HG02884 (cell line): Measurements from ENCODE around the gene FKBP1A.

ENCODE experiments used
- ATAC-seq: cut with Tn5 transposase; IDR thresholded peaks from one replicate; pipeline ENCODE4 v1.9.1; 2021; ENCODE audit warnings: mild to moderate bottlenecking, moderate library complexity; ENCODE audit not compliant: unreplicated experiment

FKBP1A gene

GRCh38 chr20:1392693-1393506, at the start of gene FKBP1A:
Gene FKBP1A (minus strand): TSS chr20:1393054. CDS start chr20:1392998, 56 bp downstream.
- peak; percentile 72 for ATAC-seq

- ATAC-seq = no peak
Measured at GRCh38 chr20:1442304-1442703, 49.5 kb upstream of the FKBP1A start.

- ATAC-seq = no peak
Measured at GRCh38 chr20:1441133-1441532, 48.3 kb upstream of the FKBP1A start.

- ATAC-seq = no peak
Measured at GRCh38 chr20:1440024-1440423, 47.2 kb upstream of the FKBP1A start.

GRCh38 chr20:1438361-1438760, 45.5 kb upstream of the FKBP1A start:
- no peak for ATAC-seq

- no peak for ATAC-seq
Measured at GRCh38 chr20:1437235-1437904, 44.5 kb upstream of the FKBP1A start.

- no peak for ATAC-seq
Measured at GRCh38 chr20:1436263-1436662, 43.4 kb upstream of the FKBP1A start.

GRCh38 chr20:1435337-1435699, 42.5 kb upstream of the FKBP1A start:
- ATAC-seq = no peak

- ATAC-seq = peak; percentile 83
Measured at GRCh38 chr20:1434571-1435336, 41.9 kb upstream of the FKBP1A start.

- ATAC-seq = no peak
Measured at GRCh38 chr20:1431158-1431557, 38.3 kb upstream of the FKBP1A start.

GRCh38 chr20:1430004-1430451, 37.2 kb upstream of the FKBP1A start:
- ATAC-seq = no peak

- ATAC-seq = no peak
Measured at GRCh38 chr20:1429143-1429728, 36.4 kb upstream of the FKBP1A start.

GRCh38 chr20:1427457-1428054, 34.7 kb upstream of the FKBP1A start:
- ATAC-seq = no peak

- ATAC-seq = no peak
Measured at GRCh38 chr20:1426231-1426849, 33.5 kb upstream of the FKBP1A start.

- no peak for ATAC-seq
Measured at GRCh38 chr20:1424336-1424735, 31.5 kb upstream of the FKBP1A start.

GRCh38 chr20:1423625-1424106, 30.8 kb upstream of the FKBP1A start:
- ATAC-seq = no peak

- no peak for ATAC-seq
Measured at GRCh38 chr20:1423206-1423605, 30.4 kb upstream of the FKBP1A start.

- ATAC-seq = no peak
Measured at GRCh38 chr20:1422753-1423152, 29.9 kb upstream of the FKBP1A start.

- ATAC-seq = no peak
Measured at GRCh38 chr20:1420066-1420465, 27.2 kb upstream of the FKBP1A start.

- no peak for ATAC-seq
Measured at GRCh38 chr20:1418350-1418749, 25.5 kb upstream of the FKBP1A start.
